Thoracic aorta (tissue), 2 donors: Measurements from ENCODE around the gene RIMBP2. TPM values are rescaled to one million over a fixed set of nuclear protein-coding genes. Genes with fewer than 3 reads are reported as not detected.

ENCODE experiments used
- ATAC-seq: fragments of 150-250 bp; one replicate; pipeline ENCODE4 v1.8.0; 2017; ENCODE audit warnings: low read depth; ENCODE audit not compliant: insufficient number of reproducible peaks, low FRiP score
- DNase-seq: peaks from one replicate; pipeline ENCODE4 v3.0.0-alpha.2; 2020; ENCODE audit warnings: low spot score
- H3K27ac ChIP-seq, 2 donors: fragments of 200-600 bp; sonication (generic); 1 replicate in 1 of 2; 2 replicates in 1 of 2; pipeline ENCODE4 v1.5.1; 2016; ENCODE audit warnings: mild to moderate bottlenecking in 2 of 2, moderate library complexity in 2 of 2
- H3K27me3 ChIP-seq: fragments of 200-600 bp; sonication (generic); replicated peaks from 2 replicates; pipeline ENCODE4 v1.6.0; 2016; ENCODE audit warnings: mild to moderate bottlenecking; ENCODE audit not compliant: insufficient read depth
- H3K36me3 ChIP-seq: fragments of 200-600 bp; sonication (generic); one replicate; pipeline ENCODE4 v1.5.1; 2016
- H3K4me1 ChIP-seq, 2 donors: fragments of 200-600 bp; sonication (generic); 1 replicate in 1 of 2; 2 replicates in 1 of 2; pipeline versions ENCODE4 v1.5.1 to v1.6.0; 2016; ENCODE audit warnings: low read depth in 2 of 2, mild to moderate bottlenecking in 1 of 2; ENCODE audit not compliant: control insufficient read depth in 1 of 2
- H3K4me3 ChIP-seq: fragments of 200-600 bp; sonication (generic); 2 replicates; pipeline ENCODE4 v1.5.1; 2016; ENCODE audit warnings: mild to moderate bottlenecking
- H3K9me3 ChIP-seq: fragments of 200-600 bp; sonication (generic); 2 replicates; pipeline ENCODE4 v1.5.1; 2016
- total RNA-seq, 2 donors: library from RNA; depleted of rRNA; stranded (reverse); fragments of >200 nt; gene quantifications; one replicate each; pipeline versions ENCODE4 v1.1.0 to v1.2.3, GENCODE V29; 2016
- TF ChIP-seq, protein P1 (sequence below): fragments of 200-600 bp; sonication (generic); IDR thresholded peaks from one replicate; pipeline ENCODE4 v1.5.1; 2019; ENCODE audit warnings: antibody characterized with exemption

Gene RIMBP2
- total RNA-seq, 2 donors from 2014 or later = 0.54 to 0.92 TPM

DNA sequence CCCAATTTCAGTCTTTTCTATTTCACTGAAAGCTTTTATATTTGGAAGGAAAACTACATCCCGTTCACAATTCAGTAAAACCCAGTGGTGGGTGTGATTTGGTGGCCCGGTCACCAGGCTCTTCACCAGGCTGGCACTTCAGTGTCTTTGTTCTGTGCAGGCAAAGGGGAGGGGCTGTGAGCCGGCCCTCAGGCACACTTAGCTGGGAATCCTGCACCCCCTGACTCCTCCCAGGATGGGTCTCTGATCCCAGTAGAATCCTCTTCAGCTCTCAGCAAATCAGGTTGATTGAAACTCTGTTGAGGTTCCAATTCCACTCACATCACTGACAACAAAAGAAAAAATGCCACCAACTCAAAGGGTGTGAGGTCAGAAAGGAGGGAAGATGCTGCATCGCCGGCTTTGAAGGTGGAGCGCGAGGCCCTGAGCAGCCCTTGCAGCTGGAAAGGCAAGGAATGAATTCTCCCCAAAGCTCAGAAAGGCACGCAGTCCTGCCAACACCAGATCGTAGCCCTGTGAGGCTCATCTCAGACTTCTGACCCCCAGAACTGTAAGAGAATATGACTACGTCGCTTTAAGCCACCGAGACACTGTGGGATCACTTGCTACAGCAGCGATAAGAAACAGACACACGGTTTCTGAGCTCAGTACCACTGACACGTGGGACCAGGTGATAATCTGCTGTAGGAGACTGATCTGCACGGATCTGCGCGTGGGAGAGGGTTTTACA, 211.8 kb downstream of the RIMBP2 start:
- no peaks in the 10 kb centered on the region for H3K9me3 ChIP-seq
- TF ChIP-seq, protein P1, sequence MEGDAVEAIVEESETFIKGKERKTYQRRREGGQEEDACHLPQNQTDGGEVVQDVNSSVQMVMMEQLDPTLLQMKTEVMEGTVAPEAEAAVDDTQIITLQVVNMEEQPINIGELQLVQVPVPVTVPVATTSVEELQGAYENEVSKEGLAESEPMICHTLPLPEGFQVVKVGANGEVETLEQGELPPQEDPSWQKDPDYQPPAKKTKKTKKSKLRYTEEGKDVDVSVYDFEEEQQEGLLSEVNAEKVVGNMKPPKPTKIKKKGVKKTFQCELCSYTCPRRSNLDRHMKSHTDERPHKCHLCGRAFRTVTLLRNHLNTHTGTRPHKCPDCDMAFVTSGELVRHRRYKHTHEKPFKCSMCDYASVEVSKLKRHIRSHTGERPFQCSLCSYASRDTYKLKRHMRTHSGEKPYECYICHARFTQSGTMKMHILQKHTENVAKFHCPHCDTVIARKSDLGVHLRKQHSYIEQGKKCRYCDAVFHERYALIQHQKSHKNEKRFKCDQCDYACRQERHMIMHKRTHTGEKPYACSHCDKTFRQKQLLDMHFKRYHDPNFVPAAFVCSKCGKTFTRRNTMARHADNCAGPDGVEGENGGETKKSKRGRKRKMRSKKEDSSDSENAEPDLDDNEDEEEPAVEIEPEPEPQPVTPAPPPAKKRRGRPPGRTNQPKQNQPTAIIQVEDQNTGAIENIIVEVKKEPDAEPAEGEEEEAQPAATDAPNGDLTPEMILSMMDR = no peak
- H3K4me1 ChIP-seq = no peaks in the 10 kb centered on the region
- ATAC-seq (no peak), DNase-seq (no peak)
- no peaks in the 10 kb centered on the region for H3K27me3 ChIP-seq
- H3K36me3 ChIP-seq = no peaks in the 10 kb centered on the region
- H3K27ac ChIP-seq = no peak overlapping the region
- H3K4me3 ChIP-seq = no peak overlapping the region

DNA sequence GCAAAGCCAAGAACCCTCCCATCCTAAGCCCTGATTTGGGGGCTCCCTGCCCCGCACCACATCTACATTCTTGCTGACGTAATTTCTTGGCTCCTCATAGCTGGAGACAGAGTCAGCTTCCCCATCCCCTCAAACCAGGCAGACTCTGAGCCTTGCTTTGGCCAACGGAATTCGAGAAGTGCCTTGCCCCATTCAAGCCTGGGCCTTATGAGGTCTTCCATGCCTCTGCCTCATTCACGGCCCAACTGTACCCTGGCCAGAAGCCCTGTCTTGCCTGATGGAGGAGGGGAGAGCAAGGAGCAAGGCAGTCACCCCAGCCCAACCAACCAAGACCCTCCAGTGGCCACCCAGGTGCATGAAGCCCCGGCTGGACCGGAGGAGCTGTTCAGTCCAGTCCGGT, 214.3 kb downstream of the RIMBP2 start:
- no peaks in the 10 kb centered on the region for H3K27me3 ChIP-seq
- no peaks in the 10 kb centered on the region for H3K36me3 ChIP-seq
- no peaks in the 10 kb centered on the region for H3K9me3 ChIP-seq
- TF ChIP-seq, protein P1 = no peak
- H3K4me3 ChIP-seq = no peak overlapping the region
- H3K27ac ChIP-seq = no peak overlapping the region
- DNase-seq (no peak), ATAC-seq (no peak)
- H3K4me1 ChIP-seq = no peaks in the 10 kb centered on the region

DNA sequence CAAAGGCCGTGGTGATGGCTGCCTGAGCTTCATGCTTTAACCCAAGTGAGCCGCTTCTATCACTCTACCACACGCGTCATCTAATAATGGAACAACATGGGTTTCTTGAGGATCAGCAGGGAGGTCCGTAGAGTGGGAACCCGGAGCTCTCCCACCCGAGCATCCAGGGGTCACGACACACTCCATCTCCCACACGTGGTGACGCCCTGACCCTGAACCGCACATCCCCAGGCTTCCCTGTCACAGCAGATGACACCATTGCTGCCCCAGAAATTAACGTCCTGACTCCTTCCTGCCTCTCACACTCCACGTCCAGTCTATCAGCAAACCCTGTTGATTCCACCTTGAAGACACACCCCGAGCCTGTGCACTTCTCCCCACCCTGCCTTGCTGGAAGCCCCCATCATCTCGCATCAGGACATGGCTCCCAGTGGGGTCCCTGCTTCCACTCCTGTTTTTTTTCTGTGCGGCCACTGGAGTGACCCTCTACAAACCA, 215.2 kb downstream of the RIMBP2 start:
- TF ChIP-seq, protein P1 = no peak
- no peak for DNase-seq
- H3K27ac ChIP-seq = no peak overlapping the region
- H3K9me3 ChIP-seq = no peaks in the 10 kb centered on the region
- no peaks in the 10 kb centered on the region for H3K36me3 ChIP-seq
- no peaks in the 10 kb centered on the region for H3K4me1 ChIP-seq
- H3K4me3 ChIP-seq = no peak overlapping the region
- no peak for ATAC-seq
- no peaks in the 10 kb centered on the region for H3K27me3 ChIP-seq

DNA sequence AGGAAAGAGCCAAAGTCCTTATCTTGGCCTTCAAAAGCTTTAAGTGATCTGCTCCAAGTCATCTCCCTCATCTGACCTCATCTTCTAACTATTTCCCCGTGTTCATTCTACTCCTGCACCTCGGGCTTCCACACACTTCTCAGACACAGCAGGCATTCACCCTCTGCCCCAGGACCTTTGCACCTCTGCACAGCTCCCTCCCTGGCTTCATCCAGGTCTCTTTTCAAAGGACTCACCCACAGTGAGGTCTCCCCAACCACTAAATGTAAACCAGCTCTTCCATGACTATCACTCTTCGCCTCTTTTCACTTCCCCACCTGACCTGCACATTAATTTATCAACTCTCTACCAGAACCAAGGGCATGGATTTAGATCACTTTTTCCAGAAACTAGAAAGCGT, 216.6 kb downstream of the RIMBP2 start:
- Histone ChIP-seq H3K4me1 (no peaks in the 10 kb centered on the region), H3K9me3 (no peaks in the 10 kb centered on the region), H3K4me3 (no peak overlapping the region), H3K27ac (no peak overlapping the region), H3K36me3 (no peaks in the 10 kb centered on the region), H3K27me3 (no peaks in the 10 kb centered on the region)
- DNase-seq = no peak
- TF ChIP-seq, protein P1 = no peak
- no peak for ATAC-seq

DNA sequence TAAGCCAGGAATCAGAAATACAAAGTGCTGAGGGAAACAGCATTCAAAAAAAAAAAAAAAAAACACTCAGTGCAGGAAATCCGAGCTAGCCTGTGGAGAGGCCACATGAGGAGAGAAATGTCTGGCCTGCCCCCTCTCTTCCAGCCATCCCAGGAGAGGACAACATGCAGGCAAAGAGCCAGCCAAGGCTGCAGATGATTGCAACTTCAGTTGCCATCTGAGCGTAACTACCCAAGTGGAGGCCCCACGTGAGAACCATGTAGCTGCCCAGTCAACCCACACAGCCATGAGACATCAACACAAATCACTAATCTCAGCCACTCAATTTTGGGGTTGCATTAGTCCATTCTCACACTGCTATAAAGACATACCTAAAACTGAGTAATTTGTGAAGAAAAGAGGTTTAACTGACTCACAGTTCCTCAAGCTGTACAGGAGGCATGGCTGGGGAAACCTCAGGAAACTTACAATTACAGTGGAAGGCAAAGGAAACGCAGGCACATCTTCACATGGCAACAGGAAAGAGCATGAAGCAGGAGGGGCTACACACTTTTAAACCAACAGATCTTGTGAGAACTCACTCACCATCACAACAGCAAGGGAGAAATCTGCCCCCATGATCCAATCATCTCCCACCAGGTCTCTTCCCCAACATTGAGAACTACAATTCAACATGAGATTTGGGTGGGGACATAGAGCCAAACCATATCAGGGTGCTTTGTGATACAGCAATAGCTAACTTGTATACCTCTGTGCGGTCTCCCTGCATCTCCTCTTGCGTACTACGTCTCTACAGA, 217.3 kb downstream of the RIMBP2 start:
- no peak for DNase-seq
- ATAC-seq = no peak
- H3K4me1 ChIP-seq = no peaks in the 10 kb centered on the region
- TF ChIP-seq, protein P1 = no peak
- H3K9me3 ChIP-seq = no peaks in the 10 kb centered on the region
- no peaks in the 10 kb centered on the region for H3K27me3 ChIP-seq
- no peaks in the 10 kb centered on the region for H3K36me3 ChIP-seq
- H3K4me3 ChIP-seq = no peak overlapping the region
- H3K27ac ChIP-seq = no peak overlapping the region
